Endothelial cell of umbilical vein (primary cell): Measurements from ENCODE around the gene GLI3.

Experiments used
- POLR2A ChIP-seq: IDR thresholded peaks from 2 replicates; pipeline ENCODE4 v1.6.1; 2012; ENCODE audit warnings: low read depth, mild to moderate bottlenecking, control low read depth, low read length
- POLR2AphosphoS5 ChIP-seq: IDR thresholded peaks from 2 replicates; pipeline ENCODE4 v1.6.1; 2012; ENCODE audit warnings: low read depth, mild to moderate bottlenecking, control low read depth, low read length, moderate library complexity; ENCODE audit not compliant: insufficient read depth
- TF ChIP-seq, protein P1 (sequence below): IDR thresholded peaks from 2 replicates; pipeline ENCODE4 v1.6.1; 2011; ENCODE audit not compliant: insufficient read depth, insufficient read length
- TF ChIP-seq, protein P2 (sequence below), 2 donors: IDR thresholded peaks; 1 replicate in 1 of 2; 2 replicates in 1 of 2; pipeline ENCODE4 v1.5.1; 2011; ENCODE audit warnings: low read length in 2 of 2, mild to moderate bottlenecking in 2 of 2, moderate library complexity in 2 of 2, control low read depth in 1 of 2, inconsistent platforms in 1 of 2, low read depth in 1 of 2; ENCODE audit not compliant: insufficient read depth in 1 of 2; ENCODE audit errors: extremely low read depth in 1 of 2

DNA sequence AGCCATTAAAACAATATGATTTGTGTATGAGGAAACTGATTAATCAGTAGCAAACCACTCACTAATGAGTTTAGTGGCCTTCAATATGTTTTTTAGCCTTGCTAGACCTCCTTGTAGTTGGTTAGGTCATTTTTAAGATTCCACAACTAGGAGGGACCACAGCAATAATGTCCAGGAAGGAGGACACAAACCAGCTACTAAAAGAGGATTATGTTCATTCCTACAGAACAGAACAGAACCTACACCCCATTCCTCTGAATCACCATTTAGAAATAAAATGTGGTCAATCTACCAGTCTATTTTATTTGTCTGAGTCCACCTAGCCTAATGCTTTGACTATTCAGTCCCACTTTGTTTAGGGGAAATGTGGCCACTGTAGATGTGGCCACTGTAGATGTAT lies 226.3 kb downstream of the GLI3 start:
- TF ChIP-seq, protein P1, sequence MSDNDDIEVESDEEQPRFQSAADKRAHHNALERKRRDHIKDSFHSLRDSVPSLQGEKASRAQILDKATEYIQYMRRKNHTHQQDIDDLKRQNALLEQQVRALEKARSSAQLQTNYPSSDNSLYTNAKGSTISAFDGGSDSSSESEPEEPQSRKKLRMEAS, result no peak
- TF ChIP-seq POLR2AphosphoS5 (no peak), POLR2A (no peak)
- TF ChIP-seq, protein P2, sequence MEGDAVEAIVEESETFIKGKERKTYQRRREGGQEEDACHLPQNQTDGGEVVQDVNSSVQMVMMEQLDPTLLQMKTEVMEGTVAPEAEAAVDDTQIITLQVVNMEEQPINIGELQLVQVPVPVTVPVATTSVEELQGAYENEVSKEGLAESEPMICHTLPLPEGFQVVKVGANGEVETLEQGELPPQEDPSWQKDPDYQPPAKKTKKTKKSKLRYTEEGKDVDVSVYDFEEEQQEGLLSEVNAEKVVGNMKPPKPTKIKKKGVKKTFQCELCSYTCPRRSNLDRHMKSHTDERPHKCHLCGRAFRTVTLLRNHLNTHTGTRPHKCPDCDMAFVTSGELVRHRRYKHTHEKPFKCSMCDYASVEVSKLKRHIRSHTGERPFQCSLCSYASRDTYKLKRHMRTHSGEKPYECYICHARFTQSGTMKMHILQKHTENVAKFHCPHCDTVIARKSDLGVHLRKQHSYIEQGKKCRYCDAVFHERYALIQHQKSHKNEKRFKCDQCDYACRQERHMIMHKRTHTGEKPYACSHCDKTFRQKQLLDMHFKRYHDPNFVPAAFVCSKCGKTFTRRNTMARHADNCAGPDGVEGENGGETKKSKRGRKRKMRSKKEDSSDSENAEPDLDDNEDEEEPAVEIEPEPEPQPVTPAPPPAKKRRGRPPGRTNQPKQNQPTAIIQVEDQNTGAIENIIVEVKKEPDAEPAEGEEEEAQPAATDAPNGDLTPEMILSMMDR (IDR thresholded peaks at IDR 0.05; ENCODE audit: extremely low read depth in 1 of 2, insufficient read depth in 1 of 2, low read depth in 1 of 2, low read length in 2 of 2), result no peak
